Activated gamma-delta T cell treated with anti-CD3 and anti-CD28 coated beads, Interleukin-2, amount 50 U/mL, for 16 hours (primary cell): Measurements from ENCODE around the gene AKAP1.

Experiments
- DNase-seq: peaks from one replicate; pipeline ENCODE4 v3.0.0-alpha.2; 2020; ENCODE audit warnings: low read depth

The AKAP1 gene

DNA sequence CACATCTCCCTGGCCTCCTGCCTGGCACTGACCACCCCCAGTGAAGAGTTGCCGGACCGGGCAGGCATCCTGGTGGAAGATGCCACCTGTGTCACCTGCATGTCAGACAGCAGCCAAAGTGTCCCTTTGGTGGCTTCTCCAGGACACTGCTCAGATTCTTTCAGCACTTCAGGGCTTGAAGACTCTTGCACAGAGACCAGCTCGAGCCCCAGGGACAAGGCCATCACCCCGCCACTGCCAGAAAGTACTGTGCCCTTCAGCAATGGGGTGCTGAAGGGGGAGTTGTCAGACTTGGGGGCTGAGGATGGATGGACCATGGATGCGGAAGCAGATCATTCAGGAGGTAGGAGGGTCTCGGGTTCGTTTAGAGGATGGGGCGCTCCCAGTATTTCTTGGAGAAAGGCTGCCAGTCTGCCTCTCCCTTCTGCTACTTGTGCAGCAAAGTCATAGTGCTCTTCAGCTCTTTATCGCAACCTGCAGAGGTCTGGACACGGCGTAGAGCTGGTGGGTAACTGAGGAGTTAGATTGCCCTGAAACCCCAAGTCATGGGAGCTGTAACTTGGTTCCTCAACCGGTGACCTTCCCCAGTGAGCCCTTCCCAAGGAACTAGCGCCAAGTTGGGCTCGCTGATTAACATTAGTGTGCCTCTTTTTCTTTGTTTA is 21.9 kb downstream of the AKAP1 start:
- no peak for DNase-seq

DNA sequence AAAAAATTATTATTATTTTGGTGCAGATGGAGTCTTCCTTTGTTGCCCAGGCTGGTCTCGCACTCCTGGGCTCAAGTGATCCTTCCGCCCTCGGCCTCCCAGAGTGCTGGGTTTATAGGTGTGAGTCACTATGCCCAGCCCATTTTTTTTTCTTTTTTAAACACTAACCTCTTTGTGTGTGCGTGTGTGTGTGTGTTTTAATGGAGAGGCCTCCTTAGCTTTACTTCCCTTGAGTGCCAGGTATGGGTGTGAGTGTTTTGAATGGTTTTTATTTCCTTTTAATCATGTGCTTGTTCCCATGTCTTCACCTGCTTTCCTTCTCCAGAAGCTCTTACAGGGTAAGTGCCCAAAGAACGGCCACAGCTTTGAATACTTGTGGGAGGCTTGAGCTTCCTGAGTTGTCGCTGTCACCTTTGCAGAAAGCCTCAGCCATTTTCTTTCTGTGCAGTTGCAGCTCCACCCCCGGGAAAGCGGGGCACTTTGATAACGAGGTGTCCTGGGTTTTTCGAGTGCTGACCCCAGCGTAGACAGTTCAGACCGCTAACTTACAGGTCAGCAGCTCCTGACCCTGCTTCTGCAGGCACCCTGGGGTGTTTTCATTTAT is 22.6 kb downstream of the AKAP1 start:
- DNase-seq = no peak

- DNase-seq = no peak
These were observed 23.8 kb downstream of the AKAP1 start for GRCh38 chr17:57108671-57109392.

- DNase-seq = no peak
These were observed 24.5 kb downstream of the AKAP1 start for GRCh38 chr17:57109393-57110151.

- DNase-seq = no peak
These were observed 25.1 kb downstream of the AKAP1 start for GRCh38 chr17:57110152-57110542.

- no peak for DNase-seq
These were observed 25.7 kb downstream of the AKAP1 start for GRCh38 chr17:57110579-57111325.

DNA sequence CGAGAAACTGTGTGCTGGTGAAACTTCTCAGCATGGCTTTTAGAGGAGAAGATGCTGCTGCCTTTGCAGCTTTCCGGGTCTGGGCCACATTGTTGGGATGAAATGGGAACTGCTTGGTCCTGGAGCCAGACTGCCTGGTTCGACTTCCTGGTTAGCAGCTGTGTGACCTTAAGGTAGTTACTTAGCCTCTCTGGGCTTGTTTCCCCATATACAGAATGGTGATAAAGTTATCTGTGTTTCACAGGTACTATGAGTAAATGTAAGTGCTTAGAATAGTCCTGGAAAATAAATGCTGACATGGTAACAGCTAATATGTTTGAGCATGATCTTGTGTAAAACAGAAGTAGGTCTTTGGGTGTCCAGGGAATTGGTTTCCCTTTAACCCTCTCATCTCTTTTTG is 26.3 kb downstream of the AKAP1 start:
- no peak for DNase-seq

DNA sequence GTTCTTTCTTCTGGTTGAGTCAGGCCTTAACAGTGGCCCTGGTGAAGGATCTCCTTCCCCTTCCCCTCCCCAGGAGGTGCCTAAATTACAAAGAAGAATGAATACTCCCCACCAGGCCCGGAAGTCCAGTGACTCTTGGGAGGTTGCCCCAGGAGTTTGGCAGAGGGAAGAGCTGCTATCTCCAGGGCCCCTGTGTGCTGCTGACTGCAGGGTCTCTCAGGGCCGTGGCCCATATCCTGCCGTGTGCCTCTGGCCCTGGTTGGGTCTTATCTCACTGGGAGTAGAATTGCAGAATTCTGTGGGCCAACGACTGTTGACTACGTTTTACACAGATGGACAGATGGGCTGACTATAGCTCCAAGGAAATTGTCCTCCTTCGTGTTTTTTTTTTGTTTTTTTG is 28.0 kb downstream of the AKAP1 start:
- no peak for DNase-seq

DNA sequence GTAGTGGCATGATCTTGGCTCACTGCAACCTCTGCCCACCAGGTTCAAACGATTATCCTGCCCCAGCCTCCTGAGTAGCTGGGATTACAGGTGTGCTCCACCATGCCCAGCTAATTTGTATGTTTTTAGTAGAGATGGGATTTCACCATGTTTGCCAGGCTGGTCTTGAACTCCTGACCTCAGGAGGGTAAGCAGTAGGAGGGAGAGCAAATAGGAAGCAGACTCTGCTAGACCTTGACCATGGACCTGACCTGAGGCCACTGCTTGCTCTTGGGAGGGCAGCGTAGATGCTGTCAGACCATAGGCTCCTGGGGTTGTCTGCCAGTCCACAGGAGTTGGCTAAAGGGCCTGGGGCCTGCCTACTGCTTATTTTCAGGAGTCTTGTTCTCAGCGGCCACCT is 28.6 kb downstream of the AKAP1 start:
- DNase-seq = no peak

DNA sequence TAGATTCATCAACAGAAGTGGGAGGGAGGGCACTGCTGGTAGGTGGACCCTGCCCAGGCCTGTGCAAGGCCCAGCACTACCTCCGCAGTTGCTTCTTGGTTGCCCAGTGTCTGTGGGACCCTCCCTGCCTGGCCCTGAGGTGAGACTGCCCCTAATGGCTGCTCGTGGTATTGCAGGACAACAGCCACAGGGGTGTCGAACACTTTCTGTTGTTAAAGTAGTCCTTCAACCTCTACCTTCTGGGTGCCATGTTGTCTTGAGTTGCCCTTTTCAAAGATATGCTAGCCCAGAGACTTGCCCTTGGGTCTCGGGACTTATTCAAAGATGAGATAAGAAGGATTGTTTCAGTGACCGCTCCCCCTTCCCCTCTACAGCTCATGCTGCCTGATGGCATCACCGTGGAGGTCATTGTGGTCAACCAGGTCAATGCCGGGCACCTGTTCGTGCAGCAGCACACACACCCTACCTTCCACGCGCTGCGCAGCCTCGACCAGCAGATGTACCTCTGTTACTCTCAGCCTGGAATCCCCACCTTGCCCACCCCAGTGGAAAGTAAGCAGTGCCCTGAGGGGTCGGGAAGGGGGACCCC is 29.1 kb downstream of the AKAP1 start:
- DNase-seq = peak; percentile 46

- DNase-seq = no peak
These were observed 30.3 kb downstream of the AKAP1 start for GRCh38 chr17:57115377-57115776.

DNA sequence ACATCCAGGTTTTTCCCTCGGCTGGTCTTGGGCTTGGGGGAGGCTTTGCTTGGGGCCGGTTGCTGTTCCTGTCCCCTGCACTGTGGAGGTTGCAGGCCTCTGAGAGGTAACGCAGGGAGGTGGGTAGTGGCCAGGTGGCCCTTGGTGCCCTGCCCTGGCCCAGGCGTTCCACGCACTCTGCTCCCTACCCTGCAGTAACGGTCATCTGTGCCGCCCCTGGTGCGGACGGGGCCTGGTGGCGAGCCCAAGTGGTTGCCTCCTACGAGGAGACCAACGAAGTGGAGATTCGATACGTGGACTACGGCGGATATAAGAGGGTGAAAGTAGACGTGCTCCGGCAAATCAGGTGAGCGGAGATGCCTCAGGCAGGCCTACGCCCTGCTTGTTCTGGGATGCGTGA is 30.9 kb downstream of the AKAP1 start:
- DNase-seq = no peak

- DNase-seq = no peak
These were observed 32.8 kb downstream of the AKAP1 start for GRCh38 chr17:57117798-57118197.

DNA sequence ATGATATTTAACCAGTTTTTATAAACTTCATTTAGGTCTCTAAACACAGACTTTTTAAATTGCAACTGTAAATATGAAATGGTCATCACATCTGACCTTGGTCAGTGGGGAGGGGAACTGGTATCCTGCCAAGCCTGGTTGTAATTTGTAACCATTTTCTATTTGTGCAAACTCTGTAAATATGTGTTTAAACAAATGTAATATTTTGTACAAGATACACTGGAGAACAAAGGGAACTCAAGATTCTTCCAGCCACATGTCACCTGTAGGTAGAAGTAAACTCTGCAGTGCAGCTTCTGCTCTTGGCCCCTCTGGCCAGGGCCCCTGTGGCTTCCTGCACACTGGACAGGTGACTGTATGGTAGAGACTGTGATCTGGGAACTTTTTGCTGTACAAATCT is 35.8 kb downstream of the AKAP1 start:
- DNase-seq = no peak

DNA sequence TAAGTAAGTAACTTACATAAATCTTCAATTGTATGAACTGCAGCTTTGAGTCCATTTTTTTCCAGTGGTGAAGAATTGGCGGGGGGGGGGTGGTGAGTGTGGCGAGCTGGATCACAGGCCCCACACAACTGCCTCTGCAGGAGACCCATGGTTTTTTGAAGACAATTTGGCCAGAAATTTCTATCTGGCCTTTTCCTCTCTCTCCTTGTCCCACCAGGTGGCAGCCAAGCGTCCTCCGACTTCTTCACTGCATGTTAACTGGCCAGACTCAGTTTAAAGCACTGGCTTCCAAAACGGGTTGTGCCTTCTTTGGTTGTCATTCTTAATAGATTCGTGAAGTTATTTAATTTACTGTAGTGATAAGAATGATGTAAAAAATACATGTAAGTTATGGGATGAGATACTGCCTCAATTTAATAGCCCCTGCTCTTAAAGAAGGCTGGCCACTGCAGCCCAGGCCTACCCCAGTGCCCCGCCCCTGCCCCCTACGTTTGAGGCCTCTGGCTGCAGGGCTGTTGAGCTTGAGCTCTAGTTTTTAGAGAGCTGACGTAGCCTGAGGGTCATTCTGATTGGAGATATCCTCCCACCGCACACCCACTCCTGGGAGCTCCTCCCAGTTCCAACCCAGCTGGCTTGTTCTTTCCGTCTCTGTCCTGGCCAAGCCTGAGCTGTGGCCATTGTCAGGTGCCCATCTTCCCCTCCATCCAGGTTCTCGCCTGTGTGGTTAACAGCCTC is 36.4 kb downstream of the AKAP1 start:
- DNase-seq = no peak

- DNase-seq = no peak
These were observed 39.0 kb downstream of the AKAP1 start for GRCh38 chr17:57124053-57124452.

DNA sequence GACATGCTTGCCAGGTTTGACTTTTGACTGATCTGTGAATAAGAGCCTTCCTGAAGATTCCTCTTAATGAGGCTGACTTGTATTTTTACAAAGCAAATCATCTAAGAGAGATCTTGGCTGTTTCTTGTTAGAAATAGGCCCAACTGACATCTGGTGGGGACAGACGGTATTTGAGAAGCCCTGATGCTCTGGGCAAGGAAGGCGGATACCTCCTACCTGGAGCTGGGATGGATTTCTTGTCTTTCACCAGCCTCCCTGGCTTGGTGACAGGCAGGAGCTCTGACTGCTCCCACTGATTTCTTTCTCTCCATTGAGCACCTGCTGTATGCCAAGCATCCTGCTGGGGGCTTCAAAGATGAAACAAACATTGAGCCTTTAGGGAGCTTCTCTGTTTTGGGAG is 40.4 kb downstream of the AKAP1 start:
- DNase-seq = no peak

GRCh38 chr17:57125866-57126265 is 40.8 kb downstream of the AKAP1 start:
- DNase-seq = no peak

DNA sequence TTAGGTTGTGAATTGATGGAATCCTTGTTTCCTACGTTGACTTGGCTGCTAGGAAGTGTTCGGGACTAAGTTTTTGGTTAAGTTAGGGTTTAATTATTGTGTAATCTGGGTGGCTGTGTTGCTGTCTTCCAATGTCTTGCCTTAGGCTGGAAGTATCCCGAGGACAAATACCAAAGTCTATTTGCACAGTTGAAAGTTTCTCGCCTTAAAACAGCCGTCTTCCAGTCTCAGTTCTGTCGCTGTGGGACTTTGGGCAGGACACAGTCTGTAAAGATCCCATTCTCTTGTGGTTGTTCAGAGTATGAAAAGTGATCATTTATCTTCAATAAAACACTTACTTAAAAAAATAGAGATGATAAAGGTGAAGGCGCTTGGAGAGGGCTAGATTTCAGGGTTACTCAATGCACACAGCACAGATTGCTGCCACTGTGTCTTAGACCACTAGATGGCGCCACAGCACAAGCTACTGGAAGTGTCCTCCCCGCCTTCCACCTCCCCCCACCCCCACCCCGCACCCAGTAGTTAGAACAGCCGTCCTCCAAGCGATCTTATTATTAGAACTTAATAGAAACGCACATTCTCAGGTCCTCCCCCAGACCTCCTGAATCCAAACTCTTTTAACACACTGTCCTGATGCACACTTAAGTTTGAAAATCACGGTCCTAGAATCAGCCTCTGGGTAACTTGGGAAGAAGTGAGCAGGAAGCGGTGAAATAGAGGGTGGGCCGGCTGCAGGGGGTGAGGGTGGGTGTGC is 45.8 kb downstream of the AKAP1 start:
- DNase-seq = peak; percentile 72

DNA sequence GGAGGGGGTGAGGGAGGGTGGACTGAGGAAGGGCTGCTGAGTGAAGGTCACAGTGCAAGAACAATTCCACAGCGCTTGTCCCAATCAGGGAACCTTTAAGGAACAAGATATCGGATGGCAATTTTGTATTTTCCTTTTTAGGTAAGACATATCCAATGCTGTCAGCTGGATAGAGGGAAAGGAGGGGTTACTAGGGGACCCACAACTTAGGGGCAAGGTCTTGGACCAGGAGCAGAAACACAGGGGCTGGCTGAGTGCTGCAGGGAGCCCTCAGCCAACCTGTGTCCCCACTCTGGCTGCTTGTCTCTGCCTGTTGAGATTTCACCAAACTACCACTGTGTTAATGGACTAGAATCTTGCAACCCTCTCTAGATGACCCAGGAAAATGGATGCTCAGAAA is 47.6 kb downstream of the AKAP1 start:
- DNase-seq = no peak
